Lower leg skin (tissue), 4 donors: ENCODE measurements around the gene DAAM1. TPM values are rescaled to one million over a fixed set of nuclear protein-coding genes. Genes with fewer than 3 reads are reported as not detected.
A peak's percentile ranks its signal among the peaks of the same experiment; 100 is the strongest.

Source experiments
- DNase-seq, 2 donors: peaks; one replicate each; pipeline ENCODE4 v3.0.0-alpha.2; 2019; ENCODE audit warnings: low spot score in 2 of 2
- H3K4me3 ChIP-seq: fragments of 200-600 bp; sonication (generic); 2 replicates; pipeline ENCODE4 v1.5.1; 2017; ENCODE audit warnings: mild to moderate bottlenecking, low read depth; ENCODE audit not compliant: poor library complexity, severe bottlenecking
- CTCF ChIP-seq, 3 donors: fragments of 450-650 bp; IDR thresholded peaks; one replicate each; pipeline ENCODE4 v1.5.1; 2016; ENCODE audit warnings: antibody characterized with exemption in 3 of 3, mild to moderate bottlenecking in 3 of 3, moderate library complexity in 2 of 3
- POLR2A ChIP-seq, 2 donors: fragments of 450-650 bp; IDR thresholded peaks; one replicate each; pipeline ENCODE4 v1.6.1; 2016 to 2017; ENCODE audit warnings: antibody characterized with exemption in 2 of 2, mild to moderate bottlenecking in 1 of 2, moderate library complexity in 1 of 2
- WGBS, 2 donors: methylation state at CpG; one replicate each; pipeline ENCODE4 v1.1.5; 2018; 5-methylcytosine and 5-hydroxymethylcytosine counted together
- intact Hi-C: fragments of 100-400 bp; cut with DNase I; formaldehyde crosslinking; loops from one replicate; pipeline ENCODE4 v1.15.0; 2023; ENCODE audit warnings: low total_unique reads
- total RNA-seq, 4 donors: library from RNA; depleted of rRNA; stranded (reverse); fragments of >200 nt; gene quantifications; one replicate each; pipeline ENCODE4 v1.1.0, GENCODE V29; 2016

The DAAM1 gene
- total RNA-seq, 4 donors from 2014 or later, result 155 to 194 (median 183) TPM

DNA sequence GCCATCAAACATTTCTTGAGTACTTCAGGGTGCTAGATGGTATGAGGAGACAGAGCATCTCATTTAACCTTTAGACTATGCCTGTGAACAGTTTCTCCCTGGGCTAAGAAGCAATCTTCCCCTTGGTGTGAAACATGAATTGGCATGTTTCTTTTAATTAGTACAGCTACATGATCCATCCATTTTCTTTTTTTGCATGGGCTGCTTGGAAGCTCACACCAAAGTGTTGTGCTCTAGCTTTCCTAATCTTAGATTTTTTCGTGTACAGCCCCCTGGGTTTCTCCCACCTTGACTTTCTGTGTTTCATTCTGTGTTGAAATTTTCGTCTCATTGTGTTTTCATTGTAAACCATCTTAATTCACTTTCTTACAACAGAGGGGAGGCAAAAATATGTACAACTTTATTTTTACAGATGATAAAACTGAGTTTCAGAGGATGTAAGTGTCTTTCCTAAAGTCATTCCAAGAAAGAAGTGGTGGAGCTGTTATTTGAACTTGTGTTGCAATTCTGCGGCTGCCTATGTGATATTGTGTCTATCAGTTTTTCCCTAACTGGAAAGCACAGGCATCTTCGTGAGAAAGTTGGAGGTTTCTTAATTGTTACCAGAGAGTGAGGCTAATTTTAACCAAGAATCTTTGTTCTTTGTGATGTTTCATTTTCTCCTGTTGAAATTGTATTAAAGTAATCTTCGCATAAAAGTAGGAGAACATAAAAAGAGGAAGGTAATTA is 64.5 kb downstream of the DAAM1 start:
- no peak overlapping the region for H3K4me3 ChIP-seq
- DNase-seq, result no peak
- 67 to 72% methylated on average over 5 of the region's 5 CpGs for WGBS, 2 donors
- intact Hi-C loops, result no loop called here
- TF ChIP-seq POLR2A (IDR thresholded peaks at IDR 0.05) (no peak), CTCF (IDR thresholded peaks at IDR 0.05) (no peak)

DNA sequence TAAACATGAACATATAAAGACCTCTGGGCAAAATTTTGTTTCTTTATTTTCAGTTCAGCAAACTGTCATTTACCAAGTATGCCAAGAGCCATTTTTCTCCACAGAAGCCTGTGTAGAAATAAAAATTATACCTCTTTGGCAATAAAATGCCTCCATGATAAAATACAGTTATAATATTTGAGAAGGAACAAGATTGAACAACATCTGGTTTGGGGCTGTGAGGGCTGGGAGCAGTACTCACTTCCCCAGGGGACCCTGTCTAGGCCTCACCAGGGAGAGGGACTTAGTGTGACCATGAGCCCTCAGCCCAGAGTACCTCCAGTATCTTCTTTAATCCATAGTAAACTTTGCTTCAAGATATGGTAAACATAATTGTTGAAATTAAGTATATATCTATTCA is 65.1 kb downstream of the DAAM1 start:
- TF ChIP-seq POLR2A (IDR thresholded peaks at IDR 0.05), result no peak
- no peak for TF ChIP-seq CTCF (IDR thresholded peaks at IDR 0.05)
- no peak overlapping the region for H3K4me3 ChIP-seq
- intact Hi-C loops, result no loop called here
- DNase-seq, result no peak

GRCh38 chr14:59254146-59254910 is 65.9 kb downstream of the DAAM1 start:
- intact Hi-C loops, result no loop called here
- H3K4me3 ChIP-seq, result no peak overlapping the region
- peak; percentile 84 to 87 for DNase-seq
- TF ChIP-seq POLR2A (IDR thresholded peaks at IDR 0.05), result no peak
- no peak for TF ChIP-seq CTCF (IDR thresholded peaks at IDR 0.05)
- WGBS, 2 donors, result 12 to 15% methylated on average over 7 of the region's 7 CpGs

- no peak overlapping the region for H3K4me3 ChIP-seq
- 21 to 30% methylated on average over 5 of the region's 5 CpGs for WGBS, 2 donors
- TF ChIP-seq POLR2A (IDR thresholded peaks at IDR 0.05) (no peak), CTCF (IDR thresholded peaks at IDR 0.05) (no peak)
- intact Hi-C loops, result no loop called here
- DNase-seq, result peak; percentile 71 to 85
Measured at GRCh38 chr14:59254911-59255545, 66.6 kb downstream of the DAAM1 start.

- no peak for DNase-seq
- intact Hi-C loops, result no loop called here
- no peak for TF ChIP-seq POLR2A (IDR thresholded peaks at IDR 0.05)
- no peak for TF ChIP-seq CTCF (IDR thresholded peaks at IDR 0.05)
- H3K4me3 ChIP-seq, result no peak overlapping the region
- WGBS, 2 donors, result 83 to 86% methylated on average over 1 of the region's 1 CpG
Measured at GRCh38 chr14:59256331-59256730, 67.9 kb downstream of the DAAM1 start.
